Breast epithelium (tissue), 3 donors: ENCODE data around the gene MGAT5B.

Source experiments
- CTCF ChIP-seq, 3 donors: fragments of 450-650 bp; IDR thresholded peaks; one replicate each; pipeline ENCODE4 v1.5.1; 2016 to 2017; ENCODE audit warnings: antibody characterized with exemption in 3 of 3, mild to moderate bottlenecking in 3 of 3, moderate library complexity in 3 of 3
- POLR2A ChIP-seq: fragments of 450-650 bp; IDR thresholded peaks from one replicate; pipeline ENCODE4 v1.6.1; 2016; ENCODE audit warnings: antibody characterized with exemption, mild to moderate bottlenecking, moderate library complexity
- POLR2AphosphoS5 ChIP-seq, 3 donors: sonication (generic); formaldehyde crosslinking; IDR thresholded peaks; one replicate each; pipeline ENCODE4 v1.6.1; 2017; ENCODE audit warnings: antibody characterized with exemption in 3 of 3

- no peak for TF ChIP-seq POLR2AphosphoS5 (IDR thresholded peaks at IDR 0.05)
- TF ChIP-seq POLR2A = no peak
- TF ChIP-seq CTCF (IDR thresholded peaks at IDR 0.05) = no peak
Measured at GRCh38 chr17:76938009-76938408, 69.8 kb downstream of the MGAT5B start.
